ENCODE measurements around the gene PTPRR.

PTPRR gene

DNA sequence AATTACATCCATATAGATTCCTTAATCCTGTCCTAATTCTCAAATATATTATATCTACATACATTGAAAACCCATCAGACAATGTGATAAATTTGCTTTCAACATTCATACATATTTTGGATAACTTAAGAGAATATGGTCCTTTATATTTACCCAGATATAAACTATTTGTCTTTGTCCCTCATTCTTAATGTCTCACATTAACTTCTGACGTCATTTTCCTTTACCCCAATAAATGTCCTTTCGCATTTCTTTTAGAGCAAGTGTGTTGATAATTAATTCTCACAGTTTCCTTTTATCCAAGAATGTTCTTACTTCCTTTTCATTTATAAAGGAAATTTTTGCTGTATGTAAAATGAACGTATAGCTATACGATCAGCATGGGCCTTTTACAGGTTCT, 12.6 kb upstream of the PTPRR start:
- DNase-seq (ENCODE audit: low read depth), result no peak
- TF ChIP-seq, protein P1, sequence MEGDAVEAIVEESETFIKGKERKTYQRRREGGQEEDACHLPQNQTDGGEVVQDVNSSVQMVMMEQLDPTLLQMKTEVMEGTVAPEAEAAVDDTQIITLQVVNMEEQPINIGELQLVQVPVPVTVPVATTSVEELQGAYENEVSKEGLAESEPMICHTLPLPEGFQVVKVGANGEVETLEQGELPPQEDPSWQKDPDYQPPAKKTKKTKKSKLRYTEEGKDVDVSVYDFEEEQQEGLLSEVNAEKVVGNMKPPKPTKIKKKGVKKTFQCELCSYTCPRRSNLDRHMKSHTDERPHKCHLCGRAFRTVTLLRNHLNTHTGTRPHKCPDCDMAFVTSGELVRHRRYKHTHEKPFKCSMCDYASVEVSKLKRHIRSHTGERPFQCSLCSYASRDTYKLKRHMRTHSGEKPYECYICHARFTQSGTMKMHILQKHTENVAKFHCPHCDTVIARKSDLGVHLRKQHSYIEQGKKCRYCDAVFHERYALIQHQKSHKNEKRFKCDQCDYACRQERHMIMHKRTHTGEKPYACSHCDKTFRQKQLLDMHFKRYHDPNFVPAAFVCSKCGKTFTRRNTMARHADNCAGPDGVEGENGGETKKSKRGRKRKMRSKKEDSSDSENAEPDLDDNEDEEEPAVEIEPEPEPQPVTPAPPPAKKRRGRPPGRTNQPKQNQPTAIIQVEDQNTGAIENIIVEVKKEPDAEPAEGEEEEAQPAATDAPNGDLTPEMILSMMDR (IDR thresholded peaks at IDR 0.05; ENCODE audit: control insufficient read depth, insufficient read depth, low read depth, low read length, missing control alignments), result no peak
- no peak overlapping the region for H3K4me3 ChIP-seq (ENCODE audit: control insufficient read depth, low read depth, low read length)

DNA sequence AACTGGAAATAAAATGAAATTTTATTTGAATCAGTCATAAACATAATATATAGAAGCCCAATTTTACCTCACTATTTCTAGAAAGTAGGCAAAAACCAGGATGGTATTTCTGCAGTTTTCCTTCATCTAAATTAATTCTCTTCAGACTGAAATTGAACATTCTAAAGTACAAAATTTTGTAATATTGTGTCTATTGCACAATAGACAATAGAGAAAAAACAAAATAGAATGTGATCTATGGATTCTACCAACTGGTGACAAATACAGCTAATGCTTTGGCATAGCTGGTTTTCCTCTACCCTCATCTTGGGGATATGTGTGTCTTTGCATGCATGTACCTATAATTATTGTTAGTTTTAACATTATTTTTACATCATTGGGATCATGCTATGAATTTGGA, 8.5 kb upstream of the PTPRR start:
- DNase-seq (ENCODE audit: low read depth), result no peak
- H3K4me3 ChIP-seq (ENCODE audit: control insufficient read depth, low read depth, low read length), result no peak overlapping the region
- TF ChIP-seq, protein P1 (IDR thresholded peaks at IDR 0.05; ENCODE audit: control insufficient read depth, insufficient read depth, low read depth, low read length, missing control alignments), result no peak

DNA sequence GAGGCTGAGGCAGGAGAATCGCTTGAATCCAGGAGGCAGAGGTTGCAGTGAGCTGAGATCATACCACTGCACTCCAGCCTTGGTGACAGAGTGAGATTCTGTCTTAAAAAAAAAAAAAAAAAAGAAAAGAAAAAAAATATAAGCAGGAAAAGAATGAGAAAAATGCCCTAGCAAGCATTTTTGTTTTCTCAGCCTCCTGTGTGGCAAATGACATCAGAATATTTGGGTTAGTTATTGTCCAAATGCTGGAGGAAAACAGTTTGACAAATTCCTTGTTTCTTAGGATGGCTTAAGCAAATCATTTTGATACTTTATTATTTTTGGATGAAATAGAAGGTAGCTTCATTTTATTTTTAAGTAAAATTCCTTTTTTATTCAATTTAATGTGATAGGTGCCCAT, 7.5 kb upstream of the PTPRR start:
- DNase-seq (ENCODE audit: low read depth), result no peak
- no peak overlapping the region for H3K4me3 ChIP-seq (ENCODE audit: control insufficient read depth, low read depth, low read length)
- TF ChIP-seq, protein P1 (IDR thresholded peaks at IDR 0.05; ENCODE audit: control insufficient read depth, insufficient read depth, low read depth, low read length, missing control alignments), result no peak

DNA sequence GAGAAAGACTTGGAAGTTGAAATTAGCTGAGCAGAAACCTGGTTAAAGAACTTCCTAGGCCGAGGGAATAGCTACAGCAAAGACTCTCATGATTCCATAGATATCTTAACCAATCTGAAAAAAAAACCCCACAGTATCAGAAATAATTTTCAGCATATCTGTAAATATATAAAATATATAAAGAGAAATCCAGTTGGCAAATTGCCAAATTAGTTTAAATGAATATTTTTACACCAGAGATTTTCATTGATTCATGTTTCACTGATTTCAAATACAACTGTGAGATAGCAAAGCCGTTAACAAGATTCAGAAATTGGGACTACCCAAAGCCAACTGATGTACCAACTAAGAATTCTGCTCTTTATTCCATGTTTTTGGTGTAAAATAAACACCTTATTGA, 6.8 kb upstream of the PTPRR start:
- H3K4me3 ChIP-seq (ENCODE audit: control insufficient read depth, low read depth, low read length), result no peak overlapping the region
- DNase-seq (ENCODE audit: low read depth), result no peak
- TF ChIP-seq, protein P1 (IDR thresholded peaks at IDR 0.05; ENCODE audit: control insufficient read depth, insufficient read depth, low read depth, low read length, missing control alignments), result no peak

DNA sequence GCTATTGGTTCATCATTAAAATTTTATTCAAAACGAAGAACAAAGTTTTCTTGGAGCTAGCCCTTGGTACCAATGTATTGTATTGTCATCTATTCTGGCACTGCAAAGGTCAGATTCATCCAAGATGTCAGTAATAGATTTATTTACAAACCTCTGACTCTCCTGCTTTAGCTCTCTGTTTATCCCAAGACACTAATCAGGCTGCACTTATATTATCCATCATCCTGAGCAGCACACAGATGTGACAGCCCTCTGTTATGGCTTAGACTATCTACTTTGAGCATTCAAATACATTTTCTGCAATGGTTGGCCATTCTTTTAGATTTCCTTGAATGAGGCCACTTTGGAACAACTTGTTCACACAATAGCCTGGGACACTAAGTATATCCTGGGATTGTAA, 5.0 kb upstream of the PTPRR start:
- TF ChIP-seq, protein P1 (IDR thresholded peaks at IDR 0.05; ENCODE audit: control insufficient read depth, insufficient read depth, low read depth, low read length, missing control alignments), result no peak
- no peak overlapping the region for H3K4me3 ChIP-seq (ENCODE audit: control insufficient read depth, low read depth, low read length)
- DNase-seq (ENCODE audit: low read depth), result no peak

DNA sequence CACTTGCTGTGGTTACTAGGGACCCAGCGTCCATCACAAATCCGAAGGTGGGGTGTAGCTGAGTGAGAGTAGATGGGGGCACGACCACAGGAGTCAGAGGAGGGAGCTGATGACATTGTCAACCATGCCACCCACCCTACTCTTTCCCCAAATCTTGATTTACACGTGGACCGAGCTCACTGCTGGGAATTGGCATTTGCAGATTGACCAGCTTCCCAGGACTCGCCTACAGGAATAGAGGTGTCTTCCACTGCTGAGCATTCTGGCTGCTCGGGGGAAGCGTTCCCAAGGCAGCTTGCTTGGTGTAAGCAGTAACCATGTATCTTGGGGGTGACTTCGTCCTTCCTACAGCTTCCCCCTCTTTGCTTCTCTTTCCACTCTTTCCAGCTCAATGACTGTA, 353 bp upstream of the PTPRR start:
- H3K4me3 ChIP-seq (ENCODE audit: control insufficient read depth, low read depth, low read length), result no peak overlapping the region
- no peak for DNase-seq (ENCODE audit: low read depth)
- TF ChIP-seq, protein P1 (IDR thresholded peaks at IDR 0.05; ENCODE audit: control insufficient read depth, insufficient read depth, low read depth, low read length, missing control alignments), result no peak

DNA sequence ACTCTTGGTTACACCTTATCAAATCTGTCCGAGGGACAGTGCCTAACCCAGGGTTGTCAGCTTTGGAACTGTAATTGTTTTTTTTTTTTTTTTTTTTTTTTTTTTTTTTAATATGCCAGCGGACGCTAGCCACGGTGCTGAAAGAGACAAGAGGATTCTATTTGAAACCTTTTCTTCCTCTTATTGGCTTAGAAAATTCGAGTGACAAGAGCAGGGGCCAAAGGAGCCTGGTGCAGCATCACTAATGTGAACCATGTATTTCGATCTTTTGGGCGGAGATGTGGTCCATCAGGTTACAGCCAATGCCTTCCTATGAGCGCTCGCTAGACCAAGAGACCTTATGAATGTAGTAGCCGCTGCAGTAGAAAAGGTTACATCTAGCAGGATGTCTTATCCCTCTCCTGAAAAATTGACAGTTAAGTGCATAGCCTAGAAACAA, 922 bp downstream of the PTPRR start:
- no peak for DNase-seq (ENCODE audit: low read depth)
- no peak overlapping the region for H3K4me3 ChIP-seq (ENCODE audit: control insufficient read depth, low read depth, low read length)
- TF ChIP-seq, protein P1 (IDR thresholded peaks at IDR 0.05; ENCODE audit: control insufficient read depth, insufficient read depth, low read depth, low read length, missing control alignments), result no peak

All from AG09309 (cell line).